Psoas muscle (tissue), 8 donors: ENCODE measurements around the gene OR3A3. TPM values are rescaled to one million over a fixed set of nuclear protein-coding genes. Genes with fewer than 3 reads are reported as not detected.
"Not testable (repeated sequence)": the region's sequence is repeated elsewhere in the genome, so short reads cannot be mapped to it uniquely, and the experiment has no call there.

Experiments
- ATAC-seq, 4 donors: fragments of 200-7000 bp; cut with Tn5 transposase; one replicate each; pipeline ENCODE4 v1.9.1; 2020; ENCODE audit warnings: moderate library complexity in 3 of 4, mild to moderate bottlenecking in 2 of 4
- DNase-seq, 2 donors: peaks; one replicate each; pipeline ENCODE4 v3.0.0-alpha.2; 2020
- H3K27ac ChIP-seq: fragments of 200-600 bp; one replicate; pipeline ENCODE4 v1.8.0; 2022
- H3K27me3 ChIP-seq, 3 donors: fragments of 200-600 bp in 1 of 3; one replicate each; pipeline versions ENCODE4 v1.6.1 to v1.8.0; 2013 to 2022; ENCODE audit warnings: low read length in 2 of 3, mild to moderate bottlenecking in 2 of 3, moderate library complexity in 1 of 3; ENCODE audit not compliant: insufficient read depth in 3 of 3
- H3K36me3 ChIP-seq, 2 donors: fragments of 200-600 bp in 1 of 2; one replicate each; pipeline versions ENCODE4 v1.6.1 to v1.8.0; 2013 to 2022; ENCODE audit warnings: low read depth in 1 of 2, mild to moderate bottlenecking in 1 of 2, moderate library complexity in 1 of 2; ENCODE audit not compliant: insufficient read depth in 1 of 2
- H3K4me1 ChIP-seq: fragments of 200-600 bp; one replicate; pipeline ENCODE4 v1.8.0; 2022
- H3K4me3 ChIP-seq: fragments of 200-600 bp; one replicate; pipeline ENCODE4 v1.8.0; 2022; ENCODE audit warnings: mild to moderate bottlenecking
- H3K9me3 ChIP-seq: fragments of 200-600 bp; one replicate; pipeline ENCODE4 v1.8.0; 2022
- CTCF ChIP-seq: fragments of 200-600 bp; IDR thresholded peaks from one replicate; pipeline ENCODE4 v1.8.0; 2022; ENCODE audit warnings: antibody characterized with exemption
- WGBS, 3 donors: extraction: QIAGEN DNeasy Blood & Tissue Kit; methylation state at CpG; one replicate each; pipeline versions ENCODE4 v1.1.6 to v1.1.7; 2013; 5-methylcytosine and 5-hydroxymethylcytosine counted together
- intact Hi-C, 2 donors: fragments of 100-400 bp; cut with DNase I; formaldehyde crosslinking; loops; one replicate each; pipeline versions ENCODE4 v1.11.0 to v1.14.2; 2022
- long read RNA-seq, 2 donors: library from polyadenylated mRNA; unstranded; transcript quantifications; one replicate each; pipeline ENCODE4 v2.0.0, GENCODE V29; 2021
- polyA plus RNA-seq, 3 donors: library from polyadenylated mRNA; stranded (reverse); fragments of 200-250 nt; gene quantifications; one replicate each; pipeline ENCODE4 v1.2.3, GENCODE V29; 2013
- total RNA-seq, 4 donors: library from RNA; stranded (reverse); fragmentation: NEBNext Ultra II Directional in 2 of 4; extraction: Animal tissue kit (Norgen Biotek cat#: 25700) in 2 of 4; gene quantifications; one replicate each; pipeline versions ENCODE4 v1.2.1 to v1.2.4, GENCODE V29; 2021 to 2023
- donor health status: healthy with polysubstance abuse.
- donor health status: DM: no; HTN: no; CAD: no; lungs with moderate emphysema.
- donor health status: Bipolar disorder and iron deficiency.
- donor health status: healthy.
- donor health status: DM: yes; HTN: yes; CAD: no.
- donor health status: DM: no; HTN: no; CAD: no.
- donor health status: DM: no; HTN: no; CAD: no.
- donor health status: DM: yes; HTN: yes; CAD: no.

The OR3A3 gene
- total RNA-seq (not detected), polyA plus RNA-seq (not detected)
- long read RNA-seq, donor 1, result 0 reads
- long read RNA-seq, donor 2, result 0 reads

- peaks cover 0 to 2% (median 0%) of the 10 kb centered on the region in 3 donors for H3K27me3 ChIP-seq
- no peaks in the 10 kb centered on the region for H3K36me3 ChIP-seq
- DNase-seq (no peak), ATAC-seq (no peak)
- H3K27ac ChIP-seq, result no peak within 1 kb of the TSS
- H3K4me3 ChIP-seq, result no peak within 1 kb of the TSS
- TF ChIP-seq CTCF, result no peak
- peaks cover 10% of the 10 kb centered on the region for H3K9me3 ChIP-seq
- intact Hi-C loops, result no loop called here
- H3K4me1 ChIP-seq, result no peaks in the 10 kb centered on the region
- WGBS, 3 donors, result 78 to 84% (median 83%) methylated on average over 3 of the region's 3 CpGs
Measured at GRCh38 chr17:3411070-3411469, at the start of gene OR3A3. OR3A3 (plus strand) TSS chr17:3411370.

- H3K36me3 ChIP-seq, intact Hi-C loops, DNase-seq, ATAC-seq, H3K4me3 ChIP-seq, H3K27me3 ChIP-seq, H3K27ac ChIP-seq, H3K4me1 ChIP-seq, H3K9me3 ChIP-seq: not testable (repeated sequence)
- 91 to 100% (median 96%) methylated on average over 4 to 30 of the region's 31 CpGs for WGBS, 3 donors
Measured at GRCh38 chr17:3371167-3371566, 40.0 kb upstream of the OR3A3 start.

GRCh38 chr17:3378321-3378720, 32.8 kb upstream of the OR3A3 start:
- Histone ChIP-seq H3K4me1 (no peaks in the 10 kb centered on the region), H3K9me3 (no peaks in the 10 kb centered on the region), H3K36me3 (no peaks in the 10 kb centered on the region), H3K27me3 (peaks cover 0 to 2% (median 0%) of the 10 kb centered on the region in 3 donors), H3K4me3 (no peak overlapping the region), H3K27ac (no peak overlapping the region)
- DNase-seq (no peak), ATAC-seq (no peak)
- TF ChIP-seq CTCF, result no peak
- intact Hi-C loops, result no loop called here
- 66% methylated on average over 8 of the region's 8 CpGs for WGBS, 3 donors

- intact Hi-C loops, result no loop called here
- no peak overlapping the region for H3K4me3 ChIP-seq
- H3K36me3 ChIP-seq, result no peaks in the 10 kb centered on the region
- TF ChIP-seq CTCF, result no peak
- no peak overlapping the region for H3K27ac ChIP-seq
- WGBS, 3 donors, result 70 to 84% (median 71%) methylated on average over 5 of the region's 5 CpGs
- H3K4me1 ChIP-seq, result no peaks in the 10 kb centered on the region
- DNase-seq (no peak), ATAC-seq (no peak)
- no peaks in the 10 kb centered on the region for H3K9me3 ChIP-seq
- H3K27me3 ChIP-seq, result peaks cover 0 to 18% (median 5%) of the 10 kb centered on the region in 3 donors
Measured at GRCh38 chr17:3381957-3382356, 29.2 kb upstream of the OR3A3 start.

- H3K4me1 ChIP-seq, result no peaks in the 10 kb centered on the region
- no peak for TF ChIP-seq CTCF
- no peak for DNase-seq
- WGBS, 3 donors, result 20 to 25% (median 24%) methylated on average over 90 to 92 of the region's 92 CpGs
- H3K27ac ChIP-seq, result no peak within 1 kb of the TSS
- H3K9me3 ChIP-seq, result no peaks in the 10 kb centered on the region
- intact Hi-C loops, result no loop called here
- H3K36me3 ChIP-seq, result no peaks in the 10 kb centered on the region
- H3K4me3 ChIP-seq, result no peak within 1 kb of the TSS
- ATAC-seq, result no peak
- H3K27me3 ChIP-seq, result peaks cover 0 to 22% (median 5%) of the 10 kb centered on the region in 3 donors
Measured at GRCh38 chr17:3385869-3386816, 25.0 kb upstream of the OR3A3 start, which contains the start of gene OR3A2. OR3A2 (minus strand) TSS chr17:3386308.
